H7 (cell line): ENCODE measurements around the gene MRPL3. TPM values are rescaled to one million over a fixed set of nuclear protein-coding genes. Genes with fewer than 3 reads are reported as not detected.
A peak's percentile ranks its signal among the peaks of the same experiment; 100 is the strongest.

ENCODE experiments used
- DNase-seq: peaks from one replicate; pipeline ENCODE4 v3.0.0; 2012
- H3K27me3 ChIP-seq: 2 replicates; pipeline ENCODE4 v1.6.0; 2011; ENCODE audit warnings: mild to moderate bottlenecking, low read length; ENCODE audit not compliant: control insufficient read depth, insufficient read depth
- H3K36me3 ChIP-seq: replicated peaks from 2 replicates; pipeline ENCODE4 v1.5.1; 2011; ENCODE audit warnings: low read length; ENCODE audit not compliant: control insufficient read depth, insufficient read depth
- H3K4me3 ChIP-seq: 2 replicates; pipeline ENCODE4 v1.5.1; 2011; ENCODE audit warnings: low read depth, mild to moderate bottlenecking, control low read depth, low read length, moderate library complexity; ENCODE audit not compliant: insufficient read depth
- total RNA-seq: library from RNA; depleted of rRNA; stranded (reverse); fragments of >200 nt; shearing (Covaris generic); gene quantifications from 2 replicates; pipeline ENCODE4 v1.2.3, GENCODE V29; 2014; rRNA removed

The MRPL3 gene
- 248 and 253 TPM in 2 replicates for total RNA-seq

- no peaks in the 10 kb centered on the region for H3K27me3 ChIP-seq
- DNase-seq: peak; percentile 74
- peak within 1 kb of the TSS; percentile 90 for H3K4me3 ChIP-seq
- peaks cover 17% of the 10 kb centered on the region for H3K36me3 ChIP-seq
These were observed at the start of gene MRPL3 for GRCh38 chr3:131502530-131503319. MRPL3 (minus strand) TSS chr3:131502971; CDS start chr3:131502821, 150 bp downstream.

- DNase-seq: no peak
- Histone ChIP-seq H3K36me3 (no peaks in the 10 kb centered on the region), H3K27me3 (no peaks in the 10 kb centered on the region), H3K4me3 (no peak overlapping the region)
These were observed 49.0 kb upstream of the MRPL3 start for GRCh38 chr3:131551761-131552160.

- H3K27me3 ChIP-seq: no peaks in the 10 kb centered on the region
- DNase-seq: no peak
- H3K36me3 ChIP-seq: no peaks in the 10 kb centered on the region
- H3K4me3 ChIP-seq: no peak overlapping the region
These were observed 48.0 kb upstream of the MRPL3 start for GRCh38 chr3:131550562-131551465.

GRCh38 chr3:131549340-131549739, 46.6 kb upstream of the MRPL3 start:
- Histone ChIP-seq H3K36me3 (no peaks in the 10 kb centered on the region), H3K27me3 (no peaks in the 10 kb centered on the region), H3K4me3 (no peak overlapping the region)
- no peak for DNase-seq

- no peaks in the 10 kb centered on the region for H3K36me3 ChIP-seq
- no peaks in the 10 kb centered on the region for H3K27me3 ChIP-seq
- H3K4me3 ChIP-seq: no peak overlapping the region
- no peak for DNase-seq
These were observed 44.8 kb upstream of the MRPL3 start for GRCh38 chr3:131547585-131547984.

GRCh38 chr3:131546441-131546840, 43.7 kb upstream of the MRPL3 start:
- Histone ChIP-seq H3K27me3 (no peaks in the 10 kb centered on the region), H3K4me3 (no peak overlapping the region), H3K36me3 (no peaks in the 10 kb centered on the region)
- DNase-seq: no peak

GRCh38 chr3:131544557-131544956, 41.8 kb upstream of the MRPL3 start:
- DNase-seq: no peak
- H3K4me3 ChIP-seq: no peak overlapping the region
- H3K27me3 ChIP-seq: no peaks in the 10 kb centered on the region
- no peaks in the 10 kb centered on the region for H3K36me3 ChIP-seq

GRCh38 chr3:131543714-131544113, 40.9 kb upstream of the MRPL3 start:
- no peak for DNase-seq
- no peak overlapping the region for H3K4me3 ChIP-seq
- H3K36me3 ChIP-seq: no peaks in the 10 kb centered on the region
- no peaks in the 10 kb centered on the region for H3K27me3 ChIP-seq

GRCh38 chr3:131541288-131541687, 38.5 kb upstream of the MRPL3 start:
- no peak for DNase-seq
- Histone ChIP-seq H3K27me3 (no peaks in the 10 kb centered on the region), H3K36me3 (no peaks in the 10 kb centered on the region), H3K4me3 (no peak overlapping the region)

- Histone ChIP-seq H3K36me3 (no peaks in the 10 kb centered on the region), H3K27me3 (no peaks in the 10 kb centered on the region), H3K4me3 (no peak overlapping the region)
- no peak for DNase-seq
These were observed 38.0 kb upstream of the MRPL3 start for GRCh38 chr3:131540821-131541220.

GRCh38 chr3:131540143-131540542, 37.4 kb upstream of the MRPL3 start:
- no peaks in the 10 kb centered on the region for H3K36me3 ChIP-seq
- no peaks in the 10 kb centered on the region for H3K27me3 ChIP-seq
- no peak overlapping the region for H3K4me3 ChIP-seq
- DNase-seq: no peak

GRCh38 chr3:131538968-131539367, 36.2 kb upstream of the MRPL3 start:
- DNase-seq: no peak
- no peaks in the 10 kb centered on the region for H3K27me3 ChIP-seq
- H3K36me3 ChIP-seq: no peaks in the 10 kb centered on the region
- H3K4me3 ChIP-seq: no peak overlapping the region

- H3K4me3 ChIP-seq: no peak overlapping the region
- DNase-seq: no peak
- no peaks in the 10 kb centered on the region for H3K36me3 ChIP-seq
- no peaks in the 10 kb centered on the region for H3K27me3 ChIP-seq
These were observed 34.8 kb upstream of the MRPL3 start for GRCh38 chr3:131537531-131537930.

- H3K4me3 ChIP-seq: no peak overlapping the region
- DNase-seq: no peak
- no peaks in the 10 kb centered on the region for H3K36me3 ChIP-seq
- no peaks in the 10 kb centered on the region for H3K27me3 ChIP-seq
These were observed 32.8 kb upstream of the MRPL3 start for GRCh38 chr3:131535596-131535995.

GRCh38 chr3:131535131-131535530, 32.4 kb upstream of the MRPL3 start:
- Histone ChIP-seq H3K4me3 (no peak overlapping the region), H3K27me3 (no peaks in the 10 kb centered on the region), H3K36me3 (no peaks in the 10 kb centered on the region)
- DNase-seq: no peak
